Body of pancreas (tissue), 4 donors: ENCODE results near the gene FBLN2. TPM values are rescaled to one million over a fixed set of nuclear protein-coding genes. Genes with fewer than 3 reads are reported as not detected.
A peak's percentile ranks its signal among the peaks of the same experiment; 100 is the strongest.

Experiments used
- ATAC-seq: fragments of 150-250 bp; one replicate; pipeline ENCODE4 v1.9.1; 2016
- DNase-seq, 4 donors: peaks; one replicate each; pipeline ENCODE4 v3.0.0-alpha.2; 2019
- H3K27ac ChIP-seq, 4 donors: fragments of 200-600 bp; sonication (generic); 1 replicate in 3 of 4; 2 replicates in 1 of 4; pipeline versions ENCODE4 v1.5.1 to v1.6.1; 2016 to 2019; ENCODE audit warnings: mild to moderate bottlenecking in 1 of 4, mixed read lengths in 1 of 4, moderate library complexity in 1 of 4
- H3K27me3 ChIP-seq, 2 donors: fragments of 200-600 bp; sonication (generic); one replicate each; pipeline ENCODE4 v1.6.0; 2016; ENCODE audit warnings: mild to moderate bottlenecking in 1 of 2
- H3K36me3 ChIP-seq, 2 donors: fragments of 200-600 bp; sonication (generic); replicated peaks in 1 of 2; 2 replicates each; pipeline ENCODE4 v1.5.1; 2016; ENCODE audit warnings: low read depth in 2 of 2; ENCODE audit not compliant: insufficient read depth in 1 of 2
- H3K4me1 ChIP-seq: fragments of 200-600 bp; sonication (generic); one replicate; pipeline ENCODE4 v1.6.0; 2016
- H3K4me3 ChIP-seq, 2 donors: fragments of 200-600 bp; sonication (generic); 1 replicate in 1 of 2; 2 replicates in 1 of 2; pipeline ENCODE4 v1.5.1; 2016 to 2019
- H3K9me3 ChIP-seq, 3 donors: fragments of 200-600 bp; sonication (generic); 1 replicate in 2 of 3; 2 replicates in 1 of 3; pipeline ENCODE4 v1.5.1; 2016
- POLR2A ChIP-seq, 3 donors: fragments of 450-650 bp; IDR thresholded peaks; one replicate each; pipeline ENCODE4 v1.6.1; 2016; ENCODE audit warnings: antibody characterized with exemption in 3 of 3, mild to moderate bottlenecking in 2 of 3
- WGBS, 2 donors: methylation state at CpG; one replicate each; pipeline ENCODE4 v1.1.5; 2017; 5-methylcytosine and 5-hydroxymethylcytosine counted together
- intact Hi-C: fragments of 100-400 bp; cut with DNase I; formaldehyde crosslinking; loops from one replicate; pipeline ENCODE4 v1.15.1; 2023
- total RNA-seq, 2 donors: library from RNA; depleted of rRNA; stranded (reverse); fragments of >200 nt; gene quantifications; one replicate each; pipeline ENCODE4 v1.1.0, GENCODE V29; 2016
- TF ChIP-seq, protein P1 (sequence below), 7 experiments: fragments of 450-650 bp in 4 of 7; fragments of 200-600 bp in 3 of 7; sonication (generic) in 3 of 7; IDR thresholded peaks; one replicate each; pipeline ENCODE4 v1.5.1; 2016 to 2019; ENCODE audit warnings: antibody characterized with exemption in 7 of 7

The FBLN2 gene
- total RNA-seq, 2 donors from 2014 or later, result 18.9 to 54.7 TPM

DNA sequence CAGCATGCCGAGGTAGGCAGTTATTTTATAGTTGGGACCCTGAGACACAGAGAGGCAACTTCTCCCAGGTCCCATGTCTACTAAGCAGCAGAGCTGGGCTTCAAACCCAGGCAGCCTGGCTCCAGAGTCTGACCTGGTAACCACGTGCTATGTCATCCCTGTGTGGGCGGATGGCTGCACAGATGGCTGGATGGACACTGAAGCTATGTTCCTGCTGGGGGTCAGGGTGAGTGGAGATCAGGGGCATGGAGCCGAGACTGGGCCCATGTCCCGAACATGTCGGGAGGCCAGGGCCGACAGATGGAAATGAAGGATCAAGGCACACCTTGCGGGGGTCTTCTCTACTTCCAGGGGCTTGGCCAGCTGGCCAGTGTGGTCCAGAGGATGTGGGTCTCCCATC, 9.3 kb upstream of the FBLN2 start:
- Histone ChIP-seq H3K4me3 (no peak overlapping the region), H3K4me1 (no peaks in the 10 kb centered on the region), H3K27ac (no peak overlapping the region), H3K36me3 (no peaks in the 10 kb centered on the region), H3K27me3 (no peaks in the 10 kb centered on the region), H3K9me3 (no peaks in the 10 kb centered on the region)
- intact Hi-C loops, result no loop called here
- 73 to 83% methylated on average over 6 to 8 of the region's 8 CpGs for WGBS, 2 donors
- DNase-seq (no peak), ATAC-seq (no peak)
- TF ChIP-seq POLR2A (IDR thresholded peaks at IDR 0.05), result no peak
- TF ChIP-seq, protein P1, sequence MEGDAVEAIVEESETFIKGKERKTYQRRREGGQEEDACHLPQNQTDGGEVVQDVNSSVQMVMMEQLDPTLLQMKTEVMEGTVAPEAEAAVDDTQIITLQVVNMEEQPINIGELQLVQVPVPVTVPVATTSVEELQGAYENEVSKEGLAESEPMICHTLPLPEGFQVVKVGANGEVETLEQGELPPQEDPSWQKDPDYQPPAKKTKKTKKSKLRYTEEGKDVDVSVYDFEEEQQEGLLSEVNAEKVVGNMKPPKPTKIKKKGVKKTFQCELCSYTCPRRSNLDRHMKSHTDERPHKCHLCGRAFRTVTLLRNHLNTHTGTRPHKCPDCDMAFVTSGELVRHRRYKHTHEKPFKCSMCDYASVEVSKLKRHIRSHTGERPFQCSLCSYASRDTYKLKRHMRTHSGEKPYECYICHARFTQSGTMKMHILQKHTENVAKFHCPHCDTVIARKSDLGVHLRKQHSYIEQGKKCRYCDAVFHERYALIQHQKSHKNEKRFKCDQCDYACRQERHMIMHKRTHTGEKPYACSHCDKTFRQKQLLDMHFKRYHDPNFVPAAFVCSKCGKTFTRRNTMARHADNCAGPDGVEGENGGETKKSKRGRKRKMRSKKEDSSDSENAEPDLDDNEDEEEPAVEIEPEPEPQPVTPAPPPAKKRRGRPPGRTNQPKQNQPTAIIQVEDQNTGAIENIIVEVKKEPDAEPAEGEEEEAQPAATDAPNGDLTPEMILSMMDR (IDR thresholded peaks at IDR 0.05), result no peak

DNA sequence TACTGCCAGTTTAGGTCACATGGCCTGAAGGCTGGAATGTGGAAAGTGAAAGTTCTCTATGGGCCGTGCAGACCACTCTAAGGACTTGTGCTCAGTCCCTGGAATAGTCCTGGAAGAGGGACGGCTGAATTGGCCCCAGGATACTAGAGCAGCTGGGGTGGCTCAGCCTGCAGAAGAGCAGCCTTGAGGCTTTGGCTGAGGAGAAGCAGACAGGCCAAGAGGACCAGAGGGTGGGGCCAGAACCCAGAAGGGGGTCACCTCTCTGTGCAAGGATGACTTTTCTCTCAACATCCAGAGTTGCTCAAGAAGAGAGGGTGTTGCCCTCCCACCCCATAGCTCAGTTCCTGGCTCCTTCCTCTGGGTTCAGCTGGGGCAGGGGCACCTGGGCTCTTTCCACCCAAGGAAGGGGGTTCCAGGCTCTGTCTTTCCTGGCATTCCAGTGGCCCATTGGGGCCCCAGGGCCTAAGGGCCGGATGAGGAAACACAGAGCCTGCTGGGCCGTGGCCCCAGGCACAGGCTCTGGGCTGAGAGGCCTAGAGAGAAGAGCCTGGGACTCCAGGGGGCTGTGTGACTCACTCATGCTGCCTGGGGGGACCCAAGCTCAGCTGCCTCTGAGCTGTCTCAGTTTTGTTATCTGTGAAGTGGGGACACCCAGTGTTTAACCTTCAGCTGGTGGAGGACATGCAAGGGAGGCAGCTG, 8.5 kb upstream of the FBLN2 start:
- ATAC-seq (peak; percentile 17), DNase-seq (peak in 1 of 4 donors; percentile 23)
- Histone ChIP-seq H3K36me3 (no peaks in the 10 kb centered on the region), H3K4me1 (no peaks in the 10 kb centered on the region), H3K27me3 (no peaks in the 10 kb centered on the region), H3K9me3 (no peaks in the 10 kb centered on the region), H3K27ac (no peak overlapping the region), H3K4me3 (no peak overlapping the region)
- TF ChIP-seq, protein P1 (IDR thresholded peaks at IDR 0.05), result no peak
- no peak for TF ChIP-seq POLR2A (IDR thresholded peaks at IDR 0.05)
- WGBS, 2 donors, result 67 to 78% methylated on average over 3 to 4 of the region's 4 CpGs
- intact Hi-C loops, result no loop called here

DNA sequence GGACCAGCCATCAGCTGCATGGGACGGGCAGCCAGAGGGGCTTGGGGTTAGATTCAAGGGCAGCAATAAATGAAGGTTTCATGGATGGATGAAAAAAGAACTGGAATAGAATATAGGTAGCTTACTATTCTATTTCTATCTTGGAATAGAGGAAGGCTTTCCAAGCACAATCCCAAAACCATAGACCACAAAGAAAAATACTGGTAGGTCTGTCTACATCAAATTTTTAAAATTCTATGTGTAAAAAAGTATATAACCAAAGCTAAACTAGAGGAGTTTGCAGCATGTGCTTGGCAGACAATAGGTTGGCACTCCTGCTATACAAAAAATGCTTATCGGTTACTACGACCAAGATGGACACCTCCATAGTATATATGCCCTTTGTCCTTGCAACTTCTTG, 7.2 kb upstream of the FBLN2 start:
- no peak for ATAC-seq
- TF ChIP-seq, protein P1 (IDR thresholded peaks at IDR 0.05), result no peak
- no peak for TF ChIP-seq POLR2A (IDR thresholded peaks at IDR 0.05)
- no peaks in the 10 kb centered on the region for H3K36me3 ChIP-seq
- WGBS, 2 donors, result 48 to 51% methylated on average over 3 of the region's 3 CpGs
- no peak for DNase-seq
- H3K9me3 ChIP-seq, result no peaks in the 10 kb centered on the region
- H3K4me1 ChIP-seq, result no peaks in the 10 kb centered on the region
- intact Hi-C loops, result no loop called here
- H3K27me3 ChIP-seq, result no peaks in the 10 kb centered on the region
- no peak overlapping the region for H3K4me3 ChIP-seq
- H3K27ac ChIP-seq, result no peak overlapping the region

DNA sequence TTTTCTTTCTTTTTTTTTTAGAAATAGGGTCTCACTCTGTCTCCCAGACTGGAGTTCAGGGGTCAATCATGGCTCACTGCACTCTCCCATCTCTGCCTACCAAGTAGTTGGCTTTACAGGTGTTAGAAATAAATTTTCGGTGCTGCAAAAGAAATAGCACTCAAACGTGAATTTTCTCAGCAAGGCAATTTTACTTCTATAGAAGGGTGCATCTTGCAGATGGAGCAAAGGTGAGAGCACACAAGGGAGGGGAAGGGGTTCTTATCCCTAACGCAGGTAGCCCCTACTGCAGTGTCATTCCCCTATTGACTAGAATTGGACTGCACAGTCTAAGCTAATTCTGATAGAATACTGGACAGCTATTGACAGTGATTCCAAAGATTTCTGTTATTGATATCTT, 6.8 kb upstream of the FBLN2 start:
- WGBS, 2 donors, result 70 to 73% methylated on average over 3 of the region's 3 CpGs
- intact Hi-C loops, result no loop called here

More for the DNA sequence above, 6.8 kb upstream of the FBLN2 start:
- Histone ChIP-seq H3K27me3 (no peaks in the 10 kb centered on the region), H3K4me3 (no peak overlapping the region), H3K9me3 (no peaks in the 10 kb centered on the region), H3K27ac (no peak overlapping the region), H3K36me3 (no peaks in the 10 kb centered on the region), H3K4me1 (no peaks in the 10 kb centered on the region)
- TF ChIP-seq, protein P1 (IDR thresholded peaks at IDR 0.05), result no peak
- TF ChIP-seq POLR2A (IDR thresholded peaks at IDR 0.05), result no peak
- no peak for ATAC-seq
- no peak for DNase-seq
